ENCODE results near the gene CMTM2. TPM values are rescaled to one million over a fixed set of nuclear protein-coding genes. Genes with fewer than 3 reads are reported as not detected.
"Not testable (repeated sequence)": the region's sequence is repeated elsewhere in the genome, so short reads cannot be mapped to it uniquely, and the experiment has no call there.

CMTM2 gene
- total RNA-seq, 2 experiments from 2014 or later = 0.36 to 0.45 TPM

- DNase-seq = no peak
- Mint-ChIP-seq H3K4me3 (no peak overlapping the region), H3K27me3 (no peaks in the 10 kb centered on the region), H3K4me1 (ENCODE audit: low read depth) (peaks cover 2% of the 10 kb centered on the region), H3K9me3 (no peaks in the 10 kb centered on the region), H3K36me3 (no peaks in the 10 kb centered on the region), H3K27ac (no peak overlapping the region)
- intact Hi-C loops (cut with micrococcal nuclease) = no loop called here
- ChIA-PET CTCF (interaction anchor here (1.1 to 1.4 kb wide), 2 partner anchors 27 to 34 kb away, joined by 3 to 7 read pairs; no protein-coding TSS in a partner anchor), POLR2A (no interaction called here)
Observed at GRCh38 chr16:66623755-66624154, 44.5 kb downstream of the CMTM2 start.

- H3K4me1 Mint-ChIP-seq (ENCODE audit: low read depth); H3K9me3 Mint-ChIP-seq; H3K27ac Mint-ChIP-seq; DNase-seq; H3K27me3 Mint-ChIP-seq; H3K36me3 Mint-ChIP-seq; POLR2A ChIA-PET; intact Hi-C loops (cut with micrococcal nuclease); CTCF ChIA-PET; H3K4me3 Mint-ChIP-seq: not testable (repeated sequence)
Observed at GRCh38 chr16:66627611-66628378, 48.5 kb downstream of the CMTM2 start.

- no peak for DNase-seq
- no peak overlapping the region for H3K4me3 Mint-ChIP-seq
- intact Hi-C loops (cut with micrococcal nuclease) = no loop called here
- no peak overlapping the region for H3K27ac Mint-ChIP-seq
- no peaks in the 10 kb centered on the region for H3K27me3 Mint-ChIP-seq
- CTCF ChIA-PET = no interaction called here
- POLR2A ChIA-PET = no interaction called here
- H3K36me3 Mint-ChIP-seq = no peaks in the 10 kb centered on the region
- H3K9me3 Mint-ChIP-seq = no peaks in the 10 kb centered on the region
- H3K4me1 Mint-ChIP-seq (ENCODE audit: low read depth) = no peaks in the 10 kb centered on the region
Observed at GRCh38 chr16:66629856-66630255, 50.6 kb downstream of the CMTM2 start.

GRCh38 chr16:66630561-66631260 is 51.4 kb downstream of the CMTM2 start:
- H3K9me3 Mint-ChIP-seq; H3K4me1 Mint-ChIP-seq (ENCODE audit: low read depth); H3K4me3 Mint-ChIP-seq; H3K36me3 Mint-ChIP-seq; H3K27ac Mint-ChIP-seq; intact Hi-C loops (cut with micrococcal nuclease); DNase-seq; POLR2A ChIA-PET; H3K27me3 Mint-ChIP-seq; CTCF ChIA-PET: not testable (repeated sequence)

- intact Hi-C loops (cut with micrococcal nuclease); H3K4me1 Mint-ChIP-seq (ENCODE audit: low read depth); POLR2A ChIA-PET; H3K36me3 Mint-ChIP-seq; CTCF ChIA-PET; H3K4me3 Mint-ChIP-seq; DNase-seq; H3K9me3 Mint-ChIP-seq; H3K27ac Mint-ChIP-seq; H3K27me3 Mint-ChIP-seq: not testable (repeated sequence)
Observed at GRCh38 chr16:66631558-66631957, 52.3 kb downstream of the CMTM2 start.

- Mint-ChIP-seq H3K36me3 (no peaks in the 10 kb centered on the region), H3K9me3 (no peaks in the 10 kb centered on the region), H3K27ac (no peak overlapping the region), H3K27me3 (no peaks in the 10 kb centered on the region), H3K4me3 (no peak overlapping the region), H3K4me1 (ENCODE audit: low read depth) (no peaks in the 10 kb centered on the region)
- intact Hi-C loops (cut with micrococcal nuclease) = no loop called here
- CTCF ChIA-PET = interaction anchor here (1.4 to 3.7 kb wide), 2 partner anchors 16 to 25 kb away, joined by 3 to 28 read pairs; no protein-coding TSS in a partner anchor
- no peak for DNase-seq
- POLR2A ChIA-PET = no interaction called here
Observed at GRCh38 chr16:66634527-66635196, 55.4 kb downstream of the CMTM2 start.

GRCh38 chr16:66635406-66635805 is 56.1 kb downstream of the CMTM2 start:
- Mint-ChIP-seq H3K9me3 (no peaks in the 10 kb centered on the region), H3K27me3 (no peaks in the 10 kb centered on the region)

GRCh38 chr16:66636199-66636598 is 56.9 kb downstream of the CMTM2 start:
- Mint-ChIP-seq H3K27ac (no peak overlapping the region), H3K27me3 (no peaks in the 10 kb centered on the region), H3K4me1 (ENCODE audit: low read depth) (no peaks in the 10 kb centered on the region), H3K9me3 (no peaks in the 10 kb centered on the region), H3K4me3 (no peak overlapping the region), H3K36me3 (no peaks in the 10 kb centered on the region)
- intact Hi-C loops (cut with micrococcal nuclease) = no loop called here
- POLR2A ChIA-PET = no interaction called here
- CTCF ChIA-PET = interaction anchor here (3.7 kb wide), 1 partner anchor 15 kb away, joined by 28 read pairs; no protein-coding TSS in a partner anchor
- DNase-seq = no peak

More at GRCh38 chr16:66635406-66635805, 56.1 kb downstream of the CMTM2 start:
- H3K27ac Mint-ChIP-seq = no peak overlapping the region
- H3K36me3 Mint-ChIP-seq = no peaks in the 10 kb centered on the region
- no peak for DNase-seq
- CTCF ChIA-PET = interaction anchor here (3.7 kb wide), 1 partner anchor 16 kb away, joined by 28 read pairs; no protein-coding TSS in a partner anchor
- H3K4me1 Mint-ChIP-seq (ENCODE audit: low read depth) = no peaks in the 10 kb centered on the region
- H3K4me3 Mint-ChIP-seq = no peak overlapping the region
- intact Hi-C loops (cut with micrococcal nuclease) = no loop called here
- POLR2A ChIA-PET = interaction anchor here (0.6 kb wide), 1 partner anchor 252 kb away, joined by 3 read pairs; no protein-coding TSS in a partner anchor

- H3K27ac Mint-ChIP-seq = no peak overlapping the region
- no peaks in the 10 kb centered on the region for H3K4me1 Mint-ChIP-seq (ENCODE audit: low read depth)
- DNase-seq = no peak
- POLR2A ChIA-PET = no interaction called here
- no peaks in the 10 kb centered on the region for H3K9me3 Mint-ChIP-seq
- H3K36me3 Mint-ChIP-seq = no peaks in the 10 kb centered on the region
- no peak overlapping the region for H3K4me3 Mint-ChIP-seq
- intact Hi-C loops (cut with micrococcal nuclease) = no loop called here
- H3K27me3 Mint-ChIP-seq = no peaks in the 10 kb centered on the region
- CTCF ChIA-PET = interaction anchor here (1.0 to 3.7 kb wide), 2 partner anchors 9 to 13 kb away, joined by 3 to 17 read pairs; no protein-coding TSS in a partner anchor
Observed at GRCh38 chr16:66637806-66638205, 58.5 kb downstream of the CMTM2 start.

Other genes starting within 250 kb of the CMTM2 start
- not detected for gene CDH5, start 212.8 kb upstream of the CMTM2 start, total RNA-seq
- not detected for gene BEAN1, start 152.2 kb upstream of the CMTM2 start, total RNA-seq
- gene TK2, start 29.3 kb upstream of the CMTM2 start, total RNA-seq = 1 to 10 TPM; 5.4 to 5.8 TPM
- 100 to 1,000 TPM; 167 to 173 TPM for gene CKLF, start 26.9 kb upstream of the CMTM2 start, total RNA-seq
- 10 to 100 TPM; 10.1 to 11.5 TPM for gene CMTM1, start 13.0 kb upstream of the CMTM2 start, total RNA-seq
- gene CMTM3, start 25.2 kb downstream of the CMTM2 start, total RNA-seq = 10 to 100 TPM; 64.6 to 65.9 TPM
- 1 to 10 TPM; 2.8 to 4.1 TPM for gene CMTM4, start 117.3 kb downstream of the CMTM2 start, total RNA-seq
- 10 to 100 TPM; 37.9 to 39.1 TPM for gene DYNC1LI2, start 172.1 kb downstream of the CMTM2 start, total RNA-seq
- not detected for gene TERB1, start 222.1 kb downstream of the CMTM2 start, total RNA-seq